Measurements from ENCODE around the gene FNDC3B. TPM values are rescaled to one million over a fixed set of nuclear protein-coding genes. Genes with fewer than 3 reads are reported as not detected.

The FNDC3B gene
- total and polyA plus RNA-seq, 12 donors = 9.7 to 118 (median 85.0) TPM

DNA sequence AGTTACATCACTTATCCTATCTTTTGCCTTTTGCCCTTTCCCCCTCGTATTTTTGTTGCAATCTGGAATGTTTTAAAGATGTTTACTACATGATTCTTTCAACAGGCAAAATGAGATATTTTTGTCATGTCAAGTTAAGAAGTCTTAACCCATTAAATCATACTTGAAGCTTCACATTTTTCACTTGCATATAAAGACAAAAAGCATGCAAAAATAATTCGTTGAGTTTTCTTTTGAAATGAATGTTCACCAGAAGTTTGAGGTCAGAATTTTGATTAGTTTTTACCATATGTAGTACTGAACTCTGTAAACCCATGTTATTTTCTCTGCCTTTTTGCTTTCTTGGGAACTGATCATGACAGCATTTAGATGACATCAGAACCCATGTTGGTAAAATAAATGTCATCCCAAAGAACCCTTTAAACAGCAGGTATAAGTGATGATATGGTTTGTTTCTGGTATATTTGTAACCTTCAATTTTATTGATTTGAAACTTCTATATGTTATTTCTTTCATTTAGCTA, 220.4 kb downstream of the FNDC3B start:
- peaks cover 23 to 93% (median 82%) of the 10 kb centered on the region in 9 donors for H3K4me1 ChIP-seq
- H3K9me3 ChIP-seq = no peaks in the 10 kb centered on the region
- TF ChIP-seq, protein P1, sequence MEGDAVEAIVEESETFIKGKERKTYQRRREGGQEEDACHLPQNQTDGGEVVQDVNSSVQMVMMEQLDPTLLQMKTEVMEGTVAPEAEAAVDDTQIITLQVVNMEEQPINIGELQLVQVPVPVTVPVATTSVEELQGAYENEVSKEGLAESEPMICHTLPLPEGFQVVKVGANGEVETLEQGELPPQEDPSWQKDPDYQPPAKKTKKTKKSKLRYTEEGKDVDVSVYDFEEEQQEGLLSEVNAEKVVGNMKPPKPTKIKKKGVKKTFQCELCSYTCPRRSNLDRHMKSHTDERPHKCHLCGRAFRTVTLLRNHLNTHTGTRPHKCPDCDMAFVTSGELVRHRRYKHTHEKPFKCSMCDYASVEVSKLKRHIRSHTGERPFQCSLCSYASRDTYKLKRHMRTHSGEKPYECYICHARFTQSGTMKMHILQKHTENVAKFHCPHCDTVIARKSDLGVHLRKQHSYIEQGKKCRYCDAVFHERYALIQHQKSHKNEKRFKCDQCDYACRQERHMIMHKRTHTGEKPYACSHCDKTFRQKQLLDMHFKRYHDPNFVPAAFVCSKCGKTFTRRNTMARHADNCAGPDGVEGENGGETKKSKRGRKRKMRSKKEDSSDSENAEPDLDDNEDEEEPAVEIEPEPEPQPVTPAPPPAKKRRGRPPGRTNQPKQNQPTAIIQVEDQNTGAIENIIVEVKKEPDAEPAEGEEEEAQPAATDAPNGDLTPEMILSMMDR (IDR thresholded peaks at IDR 0.05) = no peak
- H3K4me3 ChIP-seq = no peak overlapping the region
- intact Hi-C loops (cut with DNase I) = no loop called here
- WGBS, 2 donors = 57 to 60% methylated on average over 2 of the region's 2 CpGs
- DNase-seq (no peak), ATAC-seq (no peak)
- H3K27me3 ChIP-seq = no peaks in the 10 kb centered on the region
- peaks cover 0 to 62% (median 3%) of the 10 kb centered on the region in 9 donors for H3K36me3 ChIP-seq
- peak overlapping the region in 8 of 10 donors; percentile 6 to 81 (median 75) for H3K27ac ChIP-seq

DNA sequence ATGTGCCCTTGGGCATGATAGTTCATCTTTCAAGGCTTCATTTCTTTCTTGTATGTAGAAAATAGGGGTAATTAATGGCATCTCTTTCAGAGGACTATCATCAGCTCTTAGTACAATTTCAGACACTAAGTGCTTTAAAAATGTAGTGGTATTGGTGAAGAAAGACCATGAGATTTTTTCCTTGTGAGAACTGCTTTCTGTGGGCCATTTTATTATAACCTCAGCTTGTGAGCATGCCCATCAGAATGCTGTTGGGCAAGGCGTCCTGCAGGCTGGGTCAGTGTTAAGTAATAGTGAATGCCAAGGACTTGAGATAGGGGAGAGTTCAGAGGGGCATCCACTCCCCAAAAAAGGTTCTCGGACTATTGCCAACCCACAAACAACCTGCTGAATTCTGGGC, 221.0 kb downstream of the FNDC3B start:
- H3K9me3 ChIP-seq = no peaks in the 10 kb centered on the region
- peaks cover 0 to 64% (median 3%) of the 10 kb centered on the region in 9 donors for H3K36me3 ChIP-seq
- H3K27me3 ChIP-seq = no peaks in the 10 kb centered on the region
- DNase-seq (no peak), ATAC-seq (peak in 2 of 8 donors; percentile 28 to 42)
- peaks cover 23 to 89% (median 77%) of the 10 kb centered on the region in 9 donors for H3K4me1 ChIP-seq
- TF ChIP-seq, protein P1 (IDR thresholded peaks at IDR 0.05) = no peak
- H3K27ac ChIP-seq = peak overlapping the region in 8 of 10 donors; percentile 6 to 81 (median 74)
- intact Hi-C loops (cut with DNase I) = no loop called here
- H3K4me3 ChIP-seq = no peak overlapping the region
- WGBS, 2 donors = 49 to 66% methylated on average over 2 of the region's 2 CpGs

DNA sequence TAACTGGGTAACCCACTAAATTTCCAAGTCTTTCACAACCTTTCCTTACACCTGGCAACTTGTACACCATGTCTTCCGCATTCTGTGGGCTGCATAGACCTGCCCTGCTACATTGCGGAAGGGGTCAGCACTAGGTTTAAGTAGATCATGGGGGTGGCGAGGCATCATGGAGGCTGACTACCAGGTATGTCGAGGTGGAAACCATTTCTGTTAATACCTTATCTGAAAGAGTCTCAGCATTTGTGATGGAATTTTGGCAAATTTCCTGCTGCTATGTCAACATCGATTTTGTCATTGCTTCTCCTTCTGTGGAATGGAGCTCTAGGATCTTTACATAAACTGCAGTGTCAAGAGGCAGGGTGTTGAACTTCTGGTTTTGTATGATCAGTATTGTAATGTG, 221.7 kb downstream of the FNDC3B start:
- intact Hi-C loops (cut with DNase I) = no loop called here
- peak overlapping the region in 7 of 10 donors; percentile 34 to 81 (median 75) for H3K27ac ChIP-seq
- H3K36me3 ChIP-seq = peaks cover 0 to 66% (median 3%) of the 10 kb centered on the region in 9 donors
- H3K4me3 ChIP-seq = no peak overlapping the region
- 77 to 78% methylated on average over 5 of the region's 5 CpGs for WGBS, 2 donors
- TF ChIP-seq, protein P1 (IDR thresholded peaks at IDR 0.05) = no peak
- H3K4me1 ChIP-seq = peaks cover 21 to 82% (median 72%) of the 10 kb centered on the region in 9 donors
- DNase-seq = no peak
- no peaks in the 10 kb centered on the region for H3K9me3 ChIP-seq
- no peaks in the 10 kb centered on the region for H3K27me3 ChIP-seq
- ATAC-seq = no peak

DNA sequence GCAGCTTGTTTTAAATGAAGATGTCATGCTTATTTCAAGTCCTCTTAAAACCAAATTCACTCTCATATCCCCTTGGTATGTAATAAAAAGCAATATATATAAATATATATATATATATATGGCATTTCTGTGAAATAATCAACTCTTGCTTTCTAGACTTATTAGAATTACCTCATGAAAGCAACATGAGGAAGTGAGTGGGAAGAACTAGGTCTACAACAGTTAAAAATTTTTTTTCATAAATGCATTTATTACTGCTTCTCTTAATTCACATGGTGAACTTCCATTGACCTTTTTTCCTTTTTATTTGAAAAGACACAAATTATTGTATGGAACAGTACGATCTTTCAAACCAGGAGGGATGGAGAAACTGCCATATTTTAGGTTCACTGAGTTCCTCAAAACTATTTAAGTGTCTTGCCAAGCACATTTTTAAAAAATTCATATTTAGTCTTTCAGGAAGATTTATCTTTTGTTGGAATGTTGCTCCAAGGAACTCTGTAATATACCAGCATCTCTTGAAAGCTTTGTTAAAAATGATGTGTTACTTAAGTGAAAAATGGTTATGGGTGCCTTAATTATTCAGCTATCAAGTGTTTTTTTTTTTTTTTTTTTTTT, 223.7 kb downstream of the FNDC3B start:
- H3K4me3 ChIP-seq = no peak overlapping the region
- 69 to 76% methylated on average over 1 of the region's 1 CpG for WGBS, 2 donors
- DNase-seq = no peak
- peak overlapping the region in 2 of 10 donors; percentile 7 to 75 for H3K27ac ChIP-seq
- no peaks in the 10 kb centered on the region for H3K9me3 ChIP-seq
- no peaks in the 10 kb centered on the region for H3K27me3 ChIP-seq
- intact Hi-C loops (cut with DNase I) = no loop called here
- H3K36me3 ChIP-seq = peaks cover 0 to 81% (median 6%) of the 10 kb centered on the region in 9 donors
- ATAC-seq = no peak
- TF ChIP-seq, protein P1 (IDR thresholded peaks at IDR 0.05) = no peak
- peaks cover 20 to 64% (median 53%) of the 10 kb centered on the region in 9 donors for H3K4me1 ChIP-seq

Data from heart right ventricle (tissue), 16 donors.